A673 (cell line): ENCODE measurements around the gene EPHA6.

Experiments used
- EZH2 ChIP-seq: fragments of 200-600 bp; sonication (generic); IDR thresholded peaks from 2 replicates; pipeline ENCODE4 v1.6.1; 2017; ENCODE audit warnings: borderline replicate concordance, low read depth, mild to moderate bottlenecking, mixed read lengths, antibody characterized with exemption, low read length; ENCODE audit not compliant: poor library complexity, severe bottlenecking
- TF ChIP-seq, protein P1 (sequence below): fragments of 300-800, 200-600 bp; sonication (generic); conservative IDR thresholded peaks from 2 replicates; pipeline ENCODE4 v1.5.1; 2017; ENCODE audit warnings: low read depth, mild to moderate bottlenecking, antibody characterized with exemption, low read length, moderate library complexity, mixed read lengths

DNA sequence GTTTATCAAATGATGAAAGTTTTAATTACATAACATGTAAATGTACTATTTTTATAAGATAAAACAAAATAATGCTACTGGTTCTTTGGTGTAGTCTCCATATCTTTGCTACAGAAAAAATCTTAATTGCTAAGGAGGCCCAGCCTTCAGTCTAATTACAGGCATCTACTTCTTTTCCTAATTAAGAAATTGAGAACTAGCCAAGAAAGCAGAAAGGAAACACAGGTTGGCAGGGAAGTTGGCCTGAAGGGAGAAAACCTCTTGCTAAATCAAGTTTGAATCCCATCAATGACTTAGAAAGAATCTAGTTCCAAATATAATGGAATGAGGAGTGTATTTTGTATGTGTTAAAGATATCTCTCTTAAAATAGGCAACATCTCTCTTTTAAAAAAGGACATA is 737.8 kb downstream of the EPHA6 start:
- TF ChIP-seq, protein P1, sequence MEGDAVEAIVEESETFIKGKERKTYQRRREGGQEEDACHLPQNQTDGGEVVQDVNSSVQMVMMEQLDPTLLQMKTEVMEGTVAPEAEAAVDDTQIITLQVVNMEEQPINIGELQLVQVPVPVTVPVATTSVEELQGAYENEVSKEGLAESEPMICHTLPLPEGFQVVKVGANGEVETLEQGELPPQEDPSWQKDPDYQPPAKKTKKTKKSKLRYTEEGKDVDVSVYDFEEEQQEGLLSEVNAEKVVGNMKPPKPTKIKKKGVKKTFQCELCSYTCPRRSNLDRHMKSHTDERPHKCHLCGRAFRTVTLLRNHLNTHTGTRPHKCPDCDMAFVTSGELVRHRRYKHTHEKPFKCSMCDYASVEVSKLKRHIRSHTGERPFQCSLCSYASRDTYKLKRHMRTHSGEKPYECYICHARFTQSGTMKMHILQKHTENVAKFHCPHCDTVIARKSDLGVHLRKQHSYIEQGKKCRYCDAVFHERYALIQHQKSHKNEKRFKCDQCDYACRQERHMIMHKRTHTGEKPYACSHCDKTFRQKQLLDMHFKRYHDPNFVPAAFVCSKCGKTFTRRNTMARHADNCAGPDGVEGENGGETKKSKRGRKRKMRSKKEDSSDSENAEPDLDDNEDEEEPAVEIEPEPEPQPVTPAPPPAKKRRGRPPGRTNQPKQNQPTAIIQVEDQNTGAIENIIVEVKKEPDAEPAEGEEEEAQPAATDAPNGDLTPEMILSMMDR, result no peak
- TF ChIP-seq EZH2, result no peak
